ENCODE data around the gene KLHL7.
"Not testable (repeated sequence)": the region's sequence is repeated elsewhere in the genome, so short reads cannot be mapped to it uniquely, and the experiment has no call there.

The KLHL7 gene

GRCh38 chr7:23107781-23108180 lies 2.2 kb downstream of the KLHL7 start:
- DNase-seq (ENCODE audit: low read depth in 1 of 2, low spot score in 1 of 2) = no peak

- no peak for DNase-seq (ENCODE audit: low read depth in 1 of 2, low spot score in 1 of 2)
Measured at GRCh38 chr7:23108995-23109394, 3.4 kb downstream of the KLHL7 start.

- no peak for DNase-seq (ENCODE audit: low read depth in 1 of 2, low spot score in 1 of 2)
Measured at GRCh38 chr7:23109470-23109869, 3.9 kb downstream of the KLHL7 start.

- DNase-seq (ENCODE audit: low read depth in 1 of 2, low spot score in 1 of 2) = no peak
Measured at GRCh38 chr7:23114896-23115295, 9.3 kb downstream of the KLHL7 start.

- DNase-seq (ENCODE audit: low read depth in 1 of 2, low spot score in 1 of 2) = no peak
Measured at GRCh38 chr7:23115991-23116390, 10.4 kb downstream of the KLHL7 start.

- DNase-seq (ENCODE audit: low read depth in 1 of 2, low spot score in 1 of 2) = no peak
Measured at GRCh38 chr7:23117841-23118240, 12.3 kb downstream of the KLHL7 start.

GRCh38 chr7:23120106-23120505 lies 14.5 kb downstream of the KLHL7 start:
- no peak for DNase-seq (ENCODE audit: low read depth in 1 of 2, low spot score in 1 of 2)

- no peak for DNase-seq (ENCODE audit: low read depth in 1 of 2, low spot score in 1 of 2)
Measured at GRCh38 chr7:23121165-23121564, 15.6 kb downstream of the KLHL7 start.

GRCh38 chr7:23123007-23123406 lies 17.4 kb downstream of the KLHL7 start:
- no peak for DNase-seq (ENCODE audit: low read depth in 1 of 2, low spot score in 1 of 2)

GRCh38 chr7:23123465-23123864 lies 17.9 kb downstream of the KLHL7 start:
- no peak for DNase-seq (ENCODE audit: low read depth in 1 of 2, low spot score in 1 of 2)

- DNase-seq (ENCODE audit: low read depth in 1 of 2, low spot score in 1 of 2) = no peak
Measured at GRCh38 chr7:23129036-23129435, 23.5 kb downstream of the KLHL7 start.

GRCh38 chr7:23131799-23132198 lies 26.2 kb downstream of the KLHL7 start:
- DNase-seq (ENCODE audit: low read depth in 1 of 2, low spot score in 1 of 2) = not testable (repeated sequence)

- no peak for DNase-seq (ENCODE audit: low read depth in 1 of 2, low spot score in 1 of 2)
Measured at GRCh38 chr7:23133797-23134196, 28.2 kb downstream of the KLHL7 start.

GRCh38 chr7:23135755-23136154 lies 30.2 kb downstream of the KLHL7 start:
- no peak for DNase-seq (ENCODE audit: low read depth in 1 of 2, low spot score in 1 of 2)

GRCh38 chr7:23136216-23136615 lies 30.6 kb downstream of the KLHL7 start:
- no peak for DNase-seq (ENCODE audit: low read depth in 1 of 2, low spot score in 1 of 2)

GRCh38 chr7:23157679-23158078 lies 52.1 kb downstream of the KLHL7 start:
- no peak for DNase-seq (ENCODE audit: low read depth in 1 of 2, low spot score in 1 of 2)

- no peak for DNase-seq (ENCODE audit: low read depth in 1 of 2, low spot score in 1 of 2)
Measured at GRCh38 chr7:23158546-23158945, 53.0 kb downstream of the KLHL7 start.

GRCh38 chr7:23161482-23161881 lies 55.9 kb downstream of the KLHL7 start:
- DNase-seq (ENCODE audit: low read depth in 1 of 2, low spot score in 1 of 2) = no peak

GRCh38 chr7:23164846-23165245 lies 59.3 kb downstream of the KLHL7 start:
- no peak for DNase-seq (ENCODE audit: low read depth in 1 of 2, low spot score in 1 of 2)

- DNase-seq (ENCODE audit: low read depth in 1 of 2, low spot score in 1 of 2) = no peak
Measured at GRCh38 chr7:23165316-23165715, 59.7 kb downstream of the KLHL7 start.

GRCh38 chr7:23167691-23168090 lies 62.1 kb downstream of the KLHL7 start:
- DNase-seq (ENCODE audit: low read depth in 1 of 2, low spot score in 1 of 2) = no peak

GRCh38 chr7:23168111-23168885 lies 62.7 kb downstream of the KLHL7 start:
- DNase-seq (ENCODE audit: low read depth in 1 of 2, low spot score in 1 of 2) = no peak

- DNase-seq (ENCODE audit: low read depth in 1 of 2, low spot score in 1 of 2) = no peak
Measured at GRCh38 chr7:23175938-23176337, 70.4 kb downstream of the KLHL7 start.

Data from activated T-helper 1 cell treated with anti-CD3 and anti-CD28 coated beads, Interleukin-2, amount 50 U/mL, for 16 hours (primary cell).